HepG2 (cell line): Measurements from ENCODE around the gene PSMA4. TPM values are rescaled to one million over a fixed set of nuclear protein-coding genes. Genes with fewer than 3 reads are reported as not detected.

Experiments
- ATAC-seq: fragments of 200-7000 bp; cut with Tn5 transposase; 3 replicates; pipeline ENCODE4 v1.9.1; 2020; ENCODE audit warnings: mild to moderate bottlenecking, moderate library complexity
- BruUV-seq: library from RNA; stranded (reverse); fragments of 400-500 nt; replicated peaks from 2 replicates; lab custom pipeline; 2021; lab: Mats Ljungman, UMichigan
- CTCF ChIA-PET: fragments of 300-600 bp; formaldehyde crosslinking; extraction: SDS; loops from one replicate; lab custom pipeline; 2021; ENCODE audit warnings: low total read pairs, inconsistent platforms, low intra/inter-chr PET ratio; lab: Yijun Ruan, JAX
- POLR2A ChIA-PET: fragments of 350-600 bp; sonication (Branson Sonifier 250); formaldehyde crosslinking; loops from one replicate; lab custom pipeline; 2020; ENCODE audit warnings: antibody characterized with exemption, inconsistent platforms; lab: Yijun Ruan, JAX
- DNase-seq: peaks from one replicate; pipeline ENCODE4 v3.0.0-alpha.2; 2015; ENCODE audit warnings: low spot score
- FAIRE-seq: peaks from 3 replicates; lab custom pipeline; 2011; peaks lifted over from hg19 to GRCh38; lab: Jason Lieb, UNC
- H2AFZ ChIP-seq: one replicate; pipeline ENCODE4 v1.6.1; 2011; ENCODE audit warnings: low read length, inconsistent platforms
- H3K27ac ChIP-seq: fragments of 300-600 bp; 3 replicates; pipeline ENCODE4 v1.8.0; 2011; ENCODE audit warnings: mixed run types, mild to moderate bottlenecking, mixed read lengths, low read length, inconsistent platforms; ENCODE audit not compliant: insufficient read depth; ENCODE audit errors: extremely low read length
- H3K27me3 ChIP-seq, 2 experiments: fragments of 200-600 bp in 1 of 2; 2 replicates in 1 of 2; 3 replicates in 1 of 2; pipeline versions ENCODE4 v1.6.0 to v1.8.0; 2011; ENCODE audit warnings: low read length in 2 of 2, mild to moderate bottlenecking in 2 of 2, moderate library complexity in 2 of 2, inconsistent platforms in 1 of 2; ENCODE audit not compliant: insufficient read depth in 2 of 2, control insufficient read depth in 1 of 2
- H3K36me3 ChIP-seq, 2 experiments: fragments of 200-600 bp in 1 of 2; replicated peaks in 1 of 2; 2 replicates in 1 of 2; 3 replicates in 1 of 2; pipeline versions ENCODE4 v1.5.1 to v1.8.0; 2011; ENCODE audit warnings: low read length in 2 of 2, inconsistent platforms in 1 of 2; ENCODE audit not compliant: insufficient read depth in 2 of 2, control insufficient read depth in 1 of 2
- H3K4me1 ChIP-seq: 2 replicates; pipeline ENCODE4 v1.5.1; 2012; ENCODE audit warnings: low read length, inconsistent platforms; ENCODE audit not compliant: insufficient read depth
- H3K4me2 ChIP-seq: 2 replicates; pipeline ENCODE4 v1.6.0; 2011; ENCODE audit warnings: low read depth, low read length, inconsistent platforms
- H3K4me3 ChIP-seq, 3 experiments: fragments of 200-600 bp in 1 of 3; sonication (generic), shearing (Covaris generic) in 1 of 3; replicated peaks in 1 of 3; 2 replicates each; pipeline ENCODE4 v1.5.1; 2011 to 2016; ENCODE audit warnings: low read length in 3 of 3, inconsistent platforms in 2 of 3, low read depth in 2 of 3, mild to moderate bottlenecking in 2 of 3, control low read depth in 1 of 3, mixed read lengths in 1 of 3; ENCODE audit not compliant: insufficient read depth in 1 of 3
- H3K79me2 ChIP-seq: one replicate; pipeline ENCODE4 v1.6.1; 2011; ENCODE audit warnings: low read length, inconsistent platforms; ENCODE audit not compliant: insufficient read depth
- H3K9ac ChIP-seq: 2 replicates; pipeline ENCODE4 v1.6.0; 2011; ENCODE audit warnings: mild to moderate bottlenecking, low read depth, low read length, inconsistent platforms; ENCODE audit not compliant: insufficient read depth
- H3K9me3 ChIP-seq: 2 replicates; pipeline ENCODE4 v1.5.1; 2012; ENCODE audit warnings: mild to moderate bottlenecking, low read length
- H4K20me1 ChIP-seq: 2 replicates; pipeline ENCODE4 v1.6.0; 2011; ENCODE audit warnings: inconsistent platforms, mild to moderate bottlenecking, low read length, moderate library complexity; ENCODE audit not compliant: insufficient read depth
- AGO1 ChIP-seq: fragments of 200-400 bp; formaldehyde crosslinking; IDR thresholded peaks from 2 replicates; pipeline ENCODE4 v1.6.1; 2017; ENCODE audit warnings: mild to moderate bottlenecking, low read depth, low read length, moderate library complexity; ENCODE audit not compliant: poor library complexity, severe bottlenecking
- DMAP1 ChIP-seq: IDR thresholded peaks from 2 replicates; pipeline ENCODE4 v1.6.1; 2016
- NR2F6 ChIP-seq, 2 experiments: IDR thresholded peaks; 2 replicates each; pipeline ENCODE4 v1.6.1; 2016; ENCODE audit warnings: antibody characterized with exemption in 1 of 2, mild to moderate bottlenecking in 1 of 2
- RXRA ChIP-seq: sonication (generic); formaldehyde crosslinking; IDR thresholded peaks from 2 replicates; pipeline ENCODE4 v1.5.1; 2020; ENCODE audit warnings: missing genetic modification reagents
- TFAP4 ChIP-seq: sonication (generic); IDR thresholded peaks from 2 replicates; pipeline ENCODE4 v1.6.1; 2016; ENCODE audit warnings: low read depth, borderline replicate concordance
- ZNF34 ChIP-seq: sonication (generic); formaldehyde crosslinking; IDR thresholded peaks from 2 replicates; pipeline ENCODE4 v1.4.0; 2020; ENCODE audit warnings: mild to moderate bottlenecking, missing genetic modification reagents, borderline replicate concordance
- in situ Hi-C: cut with HindIII; loops from 2 replicates; pipeline ENCODE4 v1.10.0; 2017; ENCODE audit warnings: low pct_unique_long_range_greater_than_20kb; ENCODE audit not compliant: extremely low pct_ligation_motif_present
- intact Hi-C: fragments of 100-400 bp; cut with micrococcal nuclease; formaldehyde crosslinking; loops from one replicate; pipeline ENCODE4 v1.10.0; 2022; ENCODE audit not compliant: unreplicated experiment
- polyA plus RNA-seq, 8 experiments: library from polyadenylated mRNA; depleted of rRNA in 3 of 8; stranded (reverse) in 7 of 8; unstranded in 1 of 8; fragments of >200 nt; fragmentation: Illumina TruSeq in 4 of 8; extraction: Trizol in 4 of 8; gene quantifications; 2 replicates each; pipeline versions ENCODE4 v1.2.1 to v1.2.3, GENCODE V29; 2011 to 2016; ENCODE audit warnings: low read depth in 4 of 8, missing spikeins in 1 of 8, mixed read lengths in 1 of 8; ENCODE audit not compliant: insufficient read depth in 1 of 8
- small RNA-seq, 3 experiments: library from RNA; depleted of rRNA; stranded (forward); fragments of <200 nt; gene quantifications; one replicate each; pipeline ENCODE3, GENCODE V24; 2012; ENCODE audit warnings: low read depth in 2 of 3, low replicate concordance in 1 of 3; ENCODE audit not compliant: insufficient read length in 3 of 3, insufficient read depth in 2 of 3
- total RNA-seq, 5 experiments: library from RNA; depleted of rRNA; stranded (reverse); fragments of >200 nt; fragmentation: Illumina TruSeq; extraction: Trizol; gene quantifications; 2 replicates each; pipeline ENCODE4 v1.2.3, GENCODE V29; 2016; ENCODE audit warnings: low read depth in 1 of 5

Gene PSMA4
- total and polyA plus RNA-seq, 2 of the 13 experiments (the other 11 are each of a cell fraction or from before 2014, with no cell fraction given) = 202 to 404 TPM

GRCh38 chr15:78599189-78599588, 58.9 kb downstream of the PSMA4 start:
- FAIRE-seq = no peak
- POLR2A ChIA-PET = interaction anchor here (0.6 kb wide), 1 partner anchor 19 kb away, joined by 3 read pairs; no protein-coding TSS in a partner anchor

More at GRCh38 chr15:78599189-78599588, 58.9 kb downstream of the PSMA4 start:
- Histone ChIP-seq H3K9ac (no peak overlapping the region), H3K27ac (no peak overlapping the region), H4K20me1 (no peaks in the 10 kb centered on the region), H3K79me2 (no peaks in the 10 kb centered on the region), H2AFZ (no peak overlapping the region), H3K4me2 (no peak overlapping the region), H3K27me3 (no peaks in the 10 kb centered on the region), H3K4me1 (no peaks in the 10 kb centered on the region), H3K9me3 (no peaks in the 10 kb centered on the region), H3K4me3 (no peak overlapping the region), H3K36me3 (no peaks in the 10 kb centered on the region)
- no peak for DNase-seq
- CTCF ChIA-PET = no interaction called here
- TF ChIP-seq RXRA (CRISPR knock-in tag) (no peak), TFAP4 (no peak), NR2F6 (IDR thresholded peaks at IDR 0.05) (no peak), NR2F6 (CRISPR knock-in tag; IDR thresholded peaks at IDR 0.05) (no peak), AGO1 (no peak), DMAP1 (CRISPR knock-in tag) (no peak), ZNF34 (CRISPR knock-in tag) (no peak)
- in situ Hi-C loops = no loop called here
- BruUV-seq = no TSS peak
- intact Hi-C loops = no loop called here
- no peak for ATAC-seq

Small RNA genes within 50 kb of the gene (small RNA-seq; reads per million reads assigned to genes)
- 0 reads per million in 3 experiments for gene AC067863.2

Other genes starting within 250 kb of the PSMA4 start
- 69.5 and 98.2 TPM in 2 replicates for gene SKIC8, start 240.8 kb upstream of the PSMA4 start, total RNA-seq (2016; rRNA removed; fragmentation: Illumina TruSeq; extraction: Trizol)
- gene SKIC8, start 240.8 kb upstream of the PSMA4 start, polyA plus RNA-seq (2011; rRNA removed) = 56.5 and 70.6 TPM in 2 replicates
- gene CRABP1, start 200.1 kb upstream of the PSMA4 start, total RNA-seq (2016; rRNA removed; fragmentation: Illumina TruSeq; extraction: Trizol) = not detected in 2 replicates
- gene CRABP1, start 200.1 kb upstream of the PSMA4 start, polyA plus RNA-seq (2011; rRNA removed) = not detected in 2 replicates
- gene IREB2, start 102.2 kb upstream of the PSMA4 start, total RNA-seq (2016; rRNA removed; fragmentation: Illumina TruSeq; extraction: Trizol) = 30.4 and 66.4 TPM in 2 replicates
- 19.1 and 24.2 TPM in 2 replicates for gene IREB2, start 102.2 kb upstream of the PSMA4 start, polyA plus RNA-seq (2011; rRNA removed)
- 5.4 and 6.5 TPM in 2 replicates for gene HYKK, start 32.9 kb upstream of the PSMA4 start, total RNA-seq (2016; rRNA removed; fragmentation: Illumina TruSeq; extraction: Trizol)
- 3.5 and 3.6 TPM in 2 replicates for gene HYKK, start 32.9 kb upstream of the PSMA4 start, polyA plus RNA-seq (2011; rRNA removed)
- gene CHRNA5, start 25.1 kb downstream of the PSMA4 start, total RNA-seq (2016; rRNA removed; fragmentation: Illumina TruSeq; extraction: Trizol) = 5.1 and 10.5 TPM in 2 replicates
- gene CHRNA5, start 25.1 kb downstream of the PSMA4 start, polyA plus RNA-seq (2011; rRNA removed) = 3.7 and 4.1 TPM in 2 replicates
- gene CHRNA3, start 80.6 kb downstream of the PSMA4 start, total RNA-seq (2016; rRNA removed; fragmentation: Illumina TruSeq; extraction: Trizol) = not detected in 2 replicates
- gene CHRNA3, start 80.6 kb downstream of the PSMA4 start, polyA plus RNA-seq (2011; rRNA removed) = not detected in 2 replicates
- not detected in 2 replicates for gene CHRNB4, start 100.8 kb downstream of the PSMA4 start, total RNA-seq (2016; rRNA removed; fragmentation: Illumina TruSeq; extraction: Trizol)
- gene CHRNB4, start 100.8 kb downstream of the PSMA4 start, polyA plus RNA-seq (2011; rRNA removed) = not detected in 2 replicates